ENCODE measurements around the gene RRH.

Gene RRH

DNA sequence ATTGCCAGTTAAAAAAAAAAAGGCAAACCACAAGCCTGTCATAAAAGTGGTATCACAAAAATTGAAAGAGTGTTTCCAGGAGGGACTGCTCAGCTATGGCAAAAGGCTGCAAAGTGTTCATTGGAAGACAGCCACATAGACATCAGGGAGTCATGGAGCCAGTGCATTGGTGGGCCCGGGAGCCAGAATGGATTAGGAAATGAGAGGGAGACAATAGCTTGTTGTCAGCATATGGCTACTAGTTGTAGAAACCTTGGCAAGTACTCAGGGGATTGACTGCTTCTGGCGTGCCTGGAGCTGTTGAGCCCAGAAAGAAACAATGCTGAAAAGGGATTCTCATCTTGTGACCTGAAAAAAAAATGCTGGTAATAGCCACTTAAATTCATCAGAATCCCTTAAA is 7.2 kb upstream of the RRH start:
- Histone ChIP-seq H3K36me3 (peaks cover 40% of the 10 kb centered on the region), H3K9me3 (no peaks in the 10 kb centered on the region), H3K27ac (no peak overlapping the region), H3K4me3 (ENCODE audit: low read depth in 1 of 2, low read length in 1 of 2) (no peak overlapping the region), H3K4me1 (ENCODE audit: control insufficient read depth in 1 of 2, insufficient read depth in 1 of 2, low read depth in 1 of 2, low read length in 1 of 2) (peaks cover 6 to 7% of the 10 kb centered on the region in 2 experiments), H3K27me3 (no peaks in the 10 kb centered on the region)
- TF ChIP-seq, protein P1, sequence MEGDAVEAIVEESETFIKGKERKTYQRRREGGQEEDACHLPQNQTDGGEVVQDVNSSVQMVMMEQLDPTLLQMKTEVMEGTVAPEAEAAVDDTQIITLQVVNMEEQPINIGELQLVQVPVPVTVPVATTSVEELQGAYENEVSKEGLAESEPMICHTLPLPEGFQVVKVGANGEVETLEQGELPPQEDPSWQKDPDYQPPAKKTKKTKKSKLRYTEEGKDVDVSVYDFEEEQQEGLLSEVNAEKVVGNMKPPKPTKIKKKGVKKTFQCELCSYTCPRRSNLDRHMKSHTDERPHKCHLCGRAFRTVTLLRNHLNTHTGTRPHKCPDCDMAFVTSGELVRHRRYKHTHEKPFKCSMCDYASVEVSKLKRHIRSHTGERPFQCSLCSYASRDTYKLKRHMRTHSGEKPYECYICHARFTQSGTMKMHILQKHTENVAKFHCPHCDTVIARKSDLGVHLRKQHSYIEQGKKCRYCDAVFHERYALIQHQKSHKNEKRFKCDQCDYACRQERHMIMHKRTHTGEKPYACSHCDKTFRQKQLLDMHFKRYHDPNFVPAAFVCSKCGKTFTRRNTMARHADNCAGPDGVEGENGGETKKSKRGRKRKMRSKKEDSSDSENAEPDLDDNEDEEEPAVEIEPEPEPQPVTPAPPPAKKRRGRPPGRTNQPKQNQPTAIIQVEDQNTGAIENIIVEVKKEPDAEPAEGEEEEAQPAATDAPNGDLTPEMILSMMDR (IDR thresholded peaks at IDR 0.05) = no peak

DNA sequence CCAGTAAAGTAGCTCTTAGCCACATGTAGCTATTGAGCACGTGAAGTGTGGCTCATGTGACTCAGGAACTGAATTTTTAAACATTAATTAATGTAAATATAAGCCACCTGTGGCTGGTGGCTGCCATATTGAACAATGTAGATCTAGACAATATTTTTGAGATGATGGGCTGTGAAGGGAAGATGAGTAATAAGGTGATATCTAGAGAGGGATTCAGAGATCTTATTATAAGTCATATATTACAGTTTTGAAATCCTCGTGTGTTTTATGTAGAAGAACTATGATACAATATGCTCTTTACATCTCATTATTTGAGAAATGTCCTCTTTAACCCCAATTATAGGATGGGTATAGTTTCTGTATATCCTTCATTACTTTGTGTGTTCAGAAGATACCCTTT is 6.6 kb upstream of the RRH start:
- TF ChIP-seq, protein P1 (IDR thresholded peaks at IDR 0.05) = no peak
- H3K27me3 ChIP-seq = no peaks in the 10 kb centered on the region
- no peak overlapping the region for H3K27ac ChIP-seq
- H3K4me3 ChIP-seq (ENCODE audit: low read depth in 1 of 2, low read length in 1 of 2) = no peak overlapping the region
- H3K4me1 ChIP-seq (ENCODE audit: control insufficient read depth in 1 of 2, insufficient read depth in 1 of 2, low read depth in 1 of 2, low read length in 1 of 2) = peaks cover 2 to 3% of the 10 kb centered on the region in 2 experiments
- H3K9me3 ChIP-seq = no peaks in the 10 kb centered on the region
- peaks cover 40% of the 10 kb centered on the region for H3K36me3 ChIP-seq

DNA sequence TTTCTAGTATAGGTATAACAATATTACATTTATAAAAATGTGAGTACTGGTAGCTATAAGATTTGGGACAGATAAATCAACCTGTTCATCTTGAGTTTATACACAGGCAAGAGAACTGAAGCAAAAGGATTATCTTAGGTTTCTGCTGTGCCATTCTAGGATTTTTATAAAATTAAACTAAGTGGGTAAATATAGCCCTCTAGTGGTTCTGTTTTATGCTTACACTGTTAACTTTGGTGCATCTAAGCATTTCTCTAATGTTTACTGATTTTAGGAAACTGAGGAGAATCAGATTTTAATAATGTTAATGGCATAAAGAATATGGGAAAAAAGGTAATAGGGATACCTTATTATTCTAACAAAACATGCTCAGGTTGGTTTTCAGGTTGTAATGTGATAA is 1.1 kb upstream of the RRH start:
- H3K27me3 ChIP-seq = no peaks in the 10 kb centered on the region
- no peak overlapping the region for H3K4me3 ChIP-seq (ENCODE audit: low read depth in 1 of 2, low read length in 1 of 2)
- TF ChIP-seq, protein P1 (IDR thresholded peaks at IDR 0.05) = no peak
- H3K9me3 ChIP-seq = no peaks in the 10 kb centered on the region
- peaks cover 27% of the 10 kb centered on the region for H3K36me3 ChIP-seq
- H3K27ac ChIP-seq = no peak overlapping the region
- H3K4me1 ChIP-seq (ENCODE audit: control insufficient read depth in 1 of 2, insufficient read depth in 1 of 2, low read depth in 1 of 2, low read length in 1 of 2) = no peaks in the 10 kb centered on the region

DNA sequence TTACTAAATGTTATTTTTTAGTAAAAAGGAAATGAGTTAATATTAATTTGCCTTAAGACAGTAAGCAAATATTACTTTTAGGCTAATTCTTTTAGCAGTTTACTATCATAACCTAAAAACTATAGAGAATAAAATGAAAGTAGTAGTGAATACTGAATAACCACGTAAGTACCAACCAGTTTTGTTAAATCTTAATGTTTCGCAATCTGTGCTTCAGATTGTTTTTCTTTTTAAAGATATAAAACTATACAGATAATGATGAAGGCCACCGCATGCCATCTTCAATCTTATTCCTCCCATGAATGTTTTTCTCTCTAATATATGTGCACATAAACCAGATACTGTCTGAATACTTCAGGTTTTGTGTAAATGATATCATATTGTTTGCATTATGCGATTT is 6.0 kb downstream of the RRH start:
- TF ChIP-seq, protein P1 (IDR thresholded peaks at IDR 0.05) = no peak
- Histone ChIP-seq H3K9me3 (no peaks in the 10 kb centered on the region), H3K27me3 (no peaks in the 10 kb centered on the region), H3K36me3 (no peaks in the 10 kb centered on the region), H3K4me3 (ENCODE audit: low read depth in 1 of 2, low read length in 1 of 2) (no peak overlapping the region), H3K27ac (no peak overlapping the region), H3K4me1 (ENCODE audit: control insufficient read depth in 1 of 2, insufficient read depth in 1 of 2, low read depth in 1 of 2, low read length in 1 of 2) (no peaks in the 10 kb centered on the region)

DNA sequence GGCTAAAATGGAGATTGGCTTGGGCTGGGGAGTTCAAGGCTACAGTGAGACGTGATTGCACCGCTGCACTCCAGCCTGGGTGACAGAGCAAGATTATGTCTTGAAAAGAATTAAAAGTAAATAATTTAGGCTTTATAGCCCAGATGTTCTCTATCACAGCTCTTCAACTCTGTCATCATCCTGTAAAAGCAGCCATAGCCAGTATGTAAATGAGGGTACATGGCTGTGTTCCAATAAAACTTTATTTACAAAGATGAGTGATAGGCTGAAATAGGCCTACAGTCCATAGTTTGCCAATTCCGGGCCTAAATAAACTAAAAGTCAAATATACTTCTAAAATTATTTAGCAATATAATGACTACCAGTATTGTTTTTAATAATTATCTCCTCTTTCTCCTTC is 9.2 kb downstream of the RRH start:
- Histone ChIP-seq H3K4me3 (ENCODE audit: low read depth in 1 of 2, low read length in 1 of 2) (no peak overlapping the region), H3K36me3 (no peaks in the 10 kb centered on the region), H3K9me3 (no peaks in the 10 kb centered on the region), H3K27ac (no peak overlapping the region), H3K27me3 (no peaks in the 10 kb centered on the region), H3K4me1 (ENCODE audit: control insufficient read depth in 1 of 2, insufficient read depth in 1 of 2, low read depth in 1 of 2, low read length in 1 of 2) (no peaks in the 10 kb centered on the region)
- TF ChIP-seq, protein P1 (IDR thresholded peaks at IDR 0.05) = no peak
